Ishikawa (cell line): ENCODE data around the gene PTPRS.

ENCODE experiments used
- EP300 ChIP-seq: IDR thresholded peaks from 2 replicates; pipeline ENCODE4 v1.6.1; 2012; ENCODE audit warnings: borderline replicate concordance
- NFIC ChIP-seq: IDR thresholded peaks from 2 replicates; pipeline ENCODE4 v1.6.1; 2012
- RAD21 ChIP-seq: IDR thresholded peaks from 2 replicates; pipeline ENCODE4 v1.6.1; 2012; ENCODE audit warnings: low read depth
- TAF1 ChIP-seq: IDR thresholded peaks from 2 replicates; pipeline ENCODE4 v1.6.1; 2012; ENCODE audit warnings: low read depth, mild to moderate bottlenecking
- TCF12 ChIP-seq: IDR thresholded peaks from 2 replicates; pipeline ENCODE4 v1.6.1; 2012; ENCODE audit warnings: low read depth
- TF ChIP-seq, protein P1 (sequence below): IDR thresholded peaks from 2 replicates; pipeline ENCODE4 v1.6.1; 2012
- TF ChIP-seq, protein P2 (sequence below): IDR thresholded peaks from 2 replicates; pipeline ENCODE4 v1.6.1; 2012; ENCODE audit warnings: low read depth, mild to moderate bottlenecking
- TF ChIP-seq, protein P3 (sequence below): IDR thresholded peaks from 2 replicates; pipeline ENCODE4 v1.6.1; 2012

DNA sequence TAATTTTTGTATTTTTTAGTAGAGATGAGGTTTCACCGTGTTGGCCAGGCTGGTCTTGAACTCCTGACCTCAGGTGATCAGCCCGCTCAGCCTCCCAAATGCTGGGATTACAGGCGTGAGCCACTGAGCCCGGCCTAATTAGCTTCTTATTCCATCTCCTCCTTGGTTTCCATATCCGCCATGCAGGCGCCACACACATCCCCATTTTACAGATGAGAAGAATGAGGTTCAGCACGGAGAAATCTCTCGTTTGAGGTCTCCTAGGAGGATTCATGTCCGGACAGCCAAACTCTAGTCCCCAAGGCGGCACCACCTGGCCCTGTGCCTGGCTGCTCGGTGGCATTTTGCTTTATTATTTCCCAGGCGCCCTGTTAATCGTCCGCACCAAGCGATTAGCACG, 46.2 kb upstream of the PTPRS start:
- no peak for TF ChIP-seq TAF1
- TF ChIP-seq EP300: no peak
- no peak for TF ChIP-seq TCF12
- TF ChIP-seq, protein P1, sequence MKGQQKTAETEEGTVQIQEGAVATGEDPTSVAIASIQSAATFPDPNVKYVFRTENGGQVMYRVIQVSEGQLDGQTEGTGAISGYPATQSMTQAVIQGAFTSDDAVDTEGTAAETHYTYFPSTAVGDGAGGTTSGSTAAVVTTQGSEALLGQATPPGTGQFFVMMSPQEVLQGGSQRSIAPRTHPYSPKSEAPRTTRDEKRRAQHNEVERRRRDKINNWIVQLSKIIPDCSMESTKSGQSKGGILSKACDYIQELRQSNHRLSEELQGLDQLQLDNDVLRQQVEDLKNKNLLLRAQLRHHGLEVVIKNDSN: no peak
- TF ChIP-seq RAD21: no peak
- TF ChIP-seq, protein P2, sequence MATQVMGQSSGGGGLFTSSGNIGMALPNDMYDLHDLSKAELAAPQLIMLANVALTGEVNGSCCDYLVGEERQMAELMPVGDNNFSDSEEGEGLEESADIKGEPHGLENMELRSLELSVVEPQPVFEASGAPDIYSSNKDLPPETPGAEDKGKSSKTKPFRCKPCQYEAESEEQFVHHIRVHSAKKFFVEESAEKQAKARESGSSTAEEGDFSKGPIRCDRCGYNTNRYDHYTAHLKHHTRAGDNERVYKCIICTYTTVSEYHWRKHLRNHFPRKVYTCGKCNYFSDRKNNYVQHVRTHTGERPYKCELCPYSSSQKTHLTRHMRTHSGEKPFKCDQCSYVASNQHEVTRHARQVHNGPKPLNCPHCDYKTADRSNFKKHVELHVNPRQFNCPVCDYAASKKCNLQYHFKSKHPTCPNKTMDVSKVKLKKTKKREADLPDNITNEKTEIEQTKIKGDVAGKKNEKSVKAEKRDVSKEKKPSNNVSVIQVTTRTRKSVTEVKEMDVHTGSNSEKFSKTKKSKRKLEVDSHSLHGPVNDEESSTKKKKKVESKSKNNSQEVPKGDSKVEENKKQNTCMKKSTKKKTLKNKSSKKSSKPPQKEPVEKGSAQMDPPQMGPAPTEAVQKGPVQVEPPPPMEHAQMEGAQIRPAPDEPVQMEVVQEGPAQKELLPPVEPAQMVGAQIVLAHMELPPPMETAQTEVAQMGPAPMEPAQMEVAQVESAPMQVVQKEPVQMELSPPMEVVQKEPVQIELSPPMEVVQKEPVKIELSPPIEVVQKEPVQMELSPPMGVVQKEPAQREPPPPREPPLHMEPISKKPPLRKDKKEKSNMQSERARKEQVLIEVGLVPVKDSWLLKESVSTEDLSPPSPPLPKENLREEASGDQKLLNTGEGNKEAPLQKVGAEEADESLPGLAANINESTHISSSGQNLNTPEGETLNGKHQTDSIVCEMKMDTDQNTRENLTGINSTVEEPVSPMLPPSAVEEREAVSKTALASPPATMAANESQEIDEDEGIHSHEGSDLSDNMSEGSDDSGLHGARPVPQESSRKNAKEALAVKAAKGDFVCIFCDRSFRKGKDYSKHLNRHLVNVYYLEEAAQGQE: no peak
- TF ChIP-seq, protein P3, sequence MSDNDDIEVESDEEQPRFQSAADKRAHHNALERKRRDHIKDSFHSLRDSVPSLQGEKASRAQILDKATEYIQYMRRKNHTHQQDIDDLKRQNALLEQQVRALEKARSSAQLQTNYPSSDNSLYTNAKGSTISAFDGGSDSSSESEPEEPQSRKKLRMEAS: no peak
- no peak for TF ChIP-seq NFIC
